ENCODE results near the gene ASMT. TPM values are rescaled to one million over a fixed set of nuclear protein-coding genes. Genes with fewer than 3 reads are reported as not detected.

ASMT gene
- total RNA-seq, 1 experiment from 2014 or later, result not detected

- TF ChIP-seq SIN3A (IDR thresholded peaks at IDR 0.05; ENCODE audit: low read depth) (no peak), EZH2phosphoT487 (IDR thresholded peaks at IDR 0.05; ENCODE audit: borderline replicate concordance) (no peak), SP1 (IDR thresholded peaks at IDR 0.05; ENCODE audit: low read depth) (no peak), YY1 (IDR thresholded peaks at IDR 0.05; ENCODE audit: extremely low read depth, insufficient replicate concordance, low read depth, low read length) (no peak), TCF7L2 (IDR thresholded peaks at IDR 0.05; ENCODE audit: borderline replicate concordance, extremely low read depth, insufficient read depth, insufficient read length) (no peak), CTCF (IDR thresholded peaks at IDR 0.05 in 2 of 3, conservative IDR thresholded peaks at IDR 0.05 in 1 of 3; ENCODE audit: borderline replicate concordance in 1 of 3, insufficient read depth in 1 of 3, low read depth in 2 of 3, low read length in 2 of 3) (no peak), JUND (IDR thresholded peaks at IDR 0.05) (no peak), POLR2A (IDR thresholded peaks at IDR 0.05; ENCODE audit: borderline replicate concordance, extremely low read depth, insufficient read depth, insufficient read length) (no peak), EGR1 (IDR thresholded peaks at IDR 0.05; ENCODE audit: low read depth) (no peak), ELF1 (IDR thresholded peaks at IDR 0.05; ENCODE audit: borderline replicate concordance, low read depth) (no peak), REST (IDR thresholded peaks at IDR 0.05; ENCODE audit: low read depth) (no peak)
- TF ChIP-seq, protein P1, sequence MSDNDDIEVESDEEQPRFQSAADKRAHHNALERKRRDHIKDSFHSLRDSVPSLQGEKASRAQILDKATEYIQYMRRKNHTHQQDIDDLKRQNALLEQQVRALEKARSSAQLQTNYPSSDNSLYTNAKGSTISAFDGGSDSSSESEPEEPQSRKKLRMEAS (IDR thresholded peaks at IDR 0.05), result no peak
- TF ChIP-seq, protein P2, sequence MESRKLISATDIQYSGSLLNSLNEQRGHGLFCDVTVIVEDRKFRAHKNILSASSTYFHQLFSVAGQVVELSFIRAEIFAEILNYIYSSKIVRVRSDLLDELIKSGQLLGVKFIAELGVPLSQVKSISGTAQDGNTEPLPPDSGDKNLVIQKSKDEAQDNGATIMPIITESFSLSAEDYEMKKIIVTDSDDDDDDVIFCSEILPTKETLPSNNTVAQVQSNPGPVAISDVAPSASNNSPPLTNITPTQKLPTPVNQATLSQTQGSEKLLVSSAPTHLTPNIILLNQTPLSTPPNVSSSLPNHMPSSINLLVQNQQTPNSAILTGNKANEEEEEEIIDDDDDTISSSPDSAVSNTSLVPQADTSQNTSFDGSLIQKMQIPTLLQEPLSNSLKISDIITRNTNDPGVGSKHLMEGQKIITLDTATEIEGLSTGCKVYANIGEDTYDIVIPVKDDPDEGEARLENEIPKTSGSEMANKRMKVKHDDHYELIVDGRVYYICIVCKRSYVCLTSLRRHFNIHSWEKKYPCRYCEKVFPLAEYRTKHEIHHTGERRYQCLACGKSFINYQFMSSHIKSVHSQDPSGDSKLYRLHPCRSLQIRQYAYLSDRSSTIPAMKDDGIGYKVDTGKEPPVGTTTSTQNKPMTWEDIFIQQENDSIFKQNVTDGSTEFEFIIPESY (IDR thresholded peaks at IDR 0.05; ENCODE audit: extremely low read depth, insufficient replicate concordance, low read length), result no peak
- intact Hi-C loops (cut with micrococcal nuclease), result no loop called here
- ChIA-PET RAD21 (ENCODE audit: low non-redundant PET in 1 of 2, low total read pairs in 2 of 2, uncharacterized antibody in 2 of 2, unreplicated experiment in 2 of 2) (no interaction called here), CTCF (no interaction called here), POLR2A (no interaction called here)
- no peak overlapping the region for H3K9ac ChIP-seq (ENCODE audit: low read length)
- H3K9me3 ChIP-seq (ENCODE audit: control insufficient read depth in 1 of 2, insufficient read depth in 1 of 2, low read depth in 1 of 2, low read length in 2 of 2), result no peaks in the 10 kb centered on the region
- peaks cover 0 to 6% of the 10 kb centered on the region in 2 experiments; a peak in 2 of 4 replicates for H3K4me1 ChIP-seq (ENCODE audit: control insufficient read depth in 1 of 2, insufficient read depth in 2 of 2, low read length in 2 of 2)
- ATAC-seq (no peak), DNase-seq (ENCODE audit: low read depth, low spot score) (no peak)
- no peaks in the 10 kb centered on the region for H3K27me3 ChIP-seq (ENCODE audit: insufficient read depth, low read length)
- H3K79me2 ChIP-seq (ENCODE audit: insufficient read depth, low read length), result peaks cover 64% of the 10 kb centered on the region
- TSS peak; percentile 24 for BruUV-seq (replicated peaks)
- no peaks in the 10 kb centered on the region for H4K20me1 ChIP-seq (ENCODE audit: insufficient read depth)
- peak overlapping the region; percentile 80 to 86; a peak in 2 of 4 replicates for H3K4me3 ChIP-seq (replicated peaks in 1 of 2; ENCODE audit: low read depth in 1 of 2, low read length in 2 of 2)
- no peaks in the 10 kb centered on the region for H3K9me2 ChIP-seq (ENCODE audit: insufficient read depth)
- H3K36me3 ChIP-seq (ENCODE audit: control insufficient read depth in 1 of 2, insufficient read depth in 2 of 2, low read length in 2 of 2), result peaks cover 11 to 27% of the 10 kb centered on the region in 2 experiments; a peak in 3 of 4 replicates
- H3K4me2 ChIP-seq (ENCODE audit: low read length), result peak overlapping the region; percentile 73
- H2AFZ ChIP-seq (ENCODE audit: low read depth, low read length, poor library complexity, severe bottlenecking), result no peak overlapping the region
- no peak overlapping the region for H3K27ac ChIP-seq (ENCODE audit: low read depth, low read length)
These were observed 21.3 kb upstream of the ASMT start for GRCh38 chrX:1593286-1594271.
